ENCODE data around the gene LAG3.

The LAG3 gene

GRCh38 chr12:6775185-6776174, 3.2 kb downstream of the LAG3 start:
- H3K27me3 ChIP-seq (ENCODE audit: control insufficient read depth, insufficient read depth, low read length) = peaks cover 45% of the 10 kb centered on the region
- no peaks in the 10 kb centered on the region for H3K9me3 ChIP-seq (ENCODE audit: control insufficient read depth, low read depth, low read length)
- no peak overlapping the region for H3K4me3 ChIP-seq (ENCODE audit: low read length)
- H3K27ac ChIP-seq (ENCODE audit: low read length) = no peak overlapping the region
- peaks cover 9% of the 10 kb centered on the region for H3K36me3 ChIP-seq (ENCODE audit: control insufficient read depth, low read depth, low read length)
- H3K4me1 ChIP-seq (ENCODE audit: control insufficient read depth, low read depth, low read length) = peaks cover 9% of the 10 kb centered on the region
- no peak overlapping the region for H3K9ac ChIP-seq (ENCODE audit: low read length)

GRCh38 chr12:6777386-6777785, 5.1 kb downstream of the LAG3 start:
- no peak overlapping the region for H3K9ac ChIP-seq (ENCODE audit: low read length)
- H3K9me3 ChIP-seq (ENCODE audit: control insufficient read depth, low read depth, low read length) = no peaks in the 10 kb centered on the region
- no peak overlapping the region for H3K4me3 ChIP-seq (ENCODE audit: low read length)
- no peaks in the 10 kb centered on the region for H3K36me3 ChIP-seq (ENCODE audit: control insufficient read depth, low read depth, low read length)
- peaks cover 45% of the 10 kb centered on the region for H3K27me3 ChIP-seq (ENCODE audit: control insufficient read depth, insufficient read depth, low read length)
- H3K27ac ChIP-seq (ENCODE audit: low read length) = no peak overlapping the region
- H3K4me1 ChIP-seq (ENCODE audit: control insufficient read depth, low read depth, low read length) = peaks cover 9% of the 10 kb centered on the region

- H3K4me1 ChIP-seq (ENCODE audit: control insufficient read depth, low read depth, low read length) = peaks cover 2% of the 10 kb centered on the region
- no peaks in the 10 kb centered on the region for H3K36me3 ChIP-seq (ENCODE audit: control insufficient read depth, low read depth, low read length)
- H3K4me3 ChIP-seq (ENCODE audit: low read length) = peak overlapping the region; percentile 52
- peaks cover 37% of the 10 kb centered on the region for H3K27me3 ChIP-seq (ENCODE audit: control insufficient read depth, insufficient read depth, low read length)
- H3K27ac ChIP-seq (ENCODE audit: low read length) = no peak overlapping the region
- H3K9ac ChIP-seq (ENCODE audit: low read length) = peak overlapping the region; percentile 6
- H3K9me3 ChIP-seq (ENCODE audit: control insufficient read depth, low read depth, low read length) = no peaks in the 10 kb centered on the region
Measured at GRCh38 chr12:6778217-6778573, 5.9 kb downstream of the LAG3 start.

- H3K4me1 ChIP-seq (ENCODE audit: control insufficient read depth, low read depth, low read length) = no peaks in the 10 kb centered on the region
- H3K4me3 ChIP-seq (ENCODE audit: low read length) = peak overlapping the region; percentile 52
- peak overlapping the region; percentile 6 for H3K9ac ChIP-seq (ENCODE audit: low read length)
- H3K9me3 ChIP-seq (ENCODE audit: control insufficient read depth, low read depth, low read length) = no peaks in the 10 kb centered on the region
- H3K27ac ChIP-seq (ENCODE audit: low read length) = no peak overlapping the region
- H3K27me3 ChIP-seq (ENCODE audit: control insufficient read depth, insufficient read depth, low read length) = peaks cover 31% of the 10 kb centered on the region
- no peaks in the 10 kb centered on the region for H3K36me3 ChIP-seq (ENCODE audit: control insufficient read depth, low read depth, low read length)
Measured at GRCh38 chr12:6778574-6779550, 6.5 kb downstream of the LAG3 start.

- Histone ChIP-seq H3K9me3 (ENCODE audit: control insufficient read depth, low read depth, low read length) (no peaks in the 10 kb centered on the region), H3K27me3 (ENCODE audit: control insufficient read depth, insufficient read depth, low read length) (peaks cover 21% of the 10 kb centered on the region), H3K36me3 (ENCODE audit: control insufficient read depth, low read depth, low read length) (no peaks in the 10 kb centered on the region), H3K27ac (ENCODE audit: low read length) (no peak overlapping the region), H3K4me1 (ENCODE audit: control insufficient read depth, low read depth, low read length) (no peaks in the 10 kb centered on the region), H3K4me3 (ENCODE audit: low read length) (no peak overlapping the region), H3K9ac (ENCODE audit: low read length) (no peak overlapping the region)
Measured at GRCh38 chr12:6779708-6780432, 7.5 kb downstream of the LAG3 start.

- Histone ChIP-seq H3K4me1 (ENCODE audit: control insufficient read depth, low read depth, low read length) (no peaks in the 10 kb centered on the region), H3K9me3 (ENCODE audit: control insufficient read depth, low read depth, low read length) (no peaks in the 10 kb centered on the region), H3K9ac (ENCODE audit: low read length) (no peak overlapping the region), H3K36me3 (ENCODE audit: control insufficient read depth, low read depth, low read length) (no peaks in the 10 kb centered on the region), H3K4me3 (ENCODE audit: low read length) (no peak overlapping the region), H3K27me3 (ENCODE audit: control insufficient read depth, insufficient read depth, low read length) (peaks cover 14% of the 10 kb centered on the region), H3K27ac (ENCODE audit: low read length) (no peak overlapping the region)
Measured at GRCh38 chr12:6780573-6780972, 8.3 kb downstream of the LAG3 start.

GRCh38 chr12:6782119-6782518, 9.8 kb downstream of the LAG3 start:
- no peak overlapping the region for H3K27ac ChIP-seq (ENCODE audit: low read length)
- no peak overlapping the region for H3K9ac ChIP-seq (ENCODE audit: low read length)
- H3K4me3 ChIP-seq (ENCODE audit: low read length) = no peak overlapping the region
- H3K27me3 ChIP-seq (ENCODE audit: control insufficient read depth, insufficient read depth, low read length) = peaks cover 14% of the 10 kb centered on the region
- H3K4me1 ChIP-seq (ENCODE audit: control insufficient read depth, low read depth, low read length) = peaks cover 6% of the 10 kb centered on the region
- H3K9me3 ChIP-seq (ENCODE audit: control insufficient read depth, low read depth, low read length) = no peaks in the 10 kb centered on the region
- no peaks in the 10 kb centered on the region for H3K36me3 ChIP-seq (ENCODE audit: control insufficient read depth, low read depth, low read length)

GRCh38 chr12:6782850-6783566, 10.7 kb downstream of the LAG3 start:
- H3K4me3 ChIP-seq (ENCODE audit: low read length) = no peak overlapping the region
- no peak overlapping the region for H3K27ac ChIP-seq (ENCODE audit: low read length)

GRCh38 chr12:6783828-6784227, 11.5 kb downstream of the LAG3 start:
- Histone ChIP-seq H3K36me3 (ENCODE audit: control insufficient read depth, low read depth, low read length) (no peaks in the 10 kb centered on the region), H3K9ac (ENCODE audit: low read length) (no peak overlapping the region), H3K27me3 (ENCODE audit: control insufficient read depth, insufficient read depth, low read length) (no peaks in the 10 kb centered on the region), H3K27ac (ENCODE audit: low read length) (no peak overlapping the region), H3K4me3 (ENCODE audit: low read length) (no peak overlapping the region), H3K4me1 (ENCODE audit: control insufficient read depth, low read depth, low read length) (peaks cover 8% of the 10 kb centered on the region), H3K9me3 (ENCODE audit: control insufficient read depth, low read depth, low read length) (no peaks in the 10 kb centered on the region)

More at GRCh38 chr12:6782850-6783566, 10.7 kb downstream of the LAG3 start:
- H3K9me3 ChIP-seq (ENCODE audit: control insufficient read depth, low read depth, low read length) = no peaks in the 10 kb centered on the region
- no peak overlapping the region for H3K9ac ChIP-seq (ENCODE audit: low read length)
- H3K27me3 ChIP-seq (ENCODE audit: control insufficient read depth, insufficient read depth, low read length) = peaks cover 5% of the 10 kb centered on the region
- H3K36me3 ChIP-seq (ENCODE audit: control insufficient read depth, low read depth, low read length) = no peaks in the 10 kb centered on the region
- peaks cover 8% of the 10 kb centered on the region for H3K4me1 ChIP-seq (ENCODE audit: control insufficient read depth, low read depth, low read length)

GRCh38 chr12:6784296-6784695, 12.0 kb downstream of the LAG3 start:
- Histone ChIP-seq H3K4me3 (ENCODE audit: low read length) (no peak overlapping the region), H3K9me3 (ENCODE audit: control insufficient read depth, low read depth, low read length) (no peaks in the 10 kb centered on the region), H3K36me3 (ENCODE audit: control insufficient read depth, low read depth, low read length) (no peaks in the 10 kb centered on the region), H3K27me3 (ENCODE audit: control insufficient read depth, insufficient read depth, low read length) (no peaks in the 10 kb centered on the region), H3K9ac (ENCODE audit: low read length) (no peak overlapping the region), H3K27ac (ENCODE audit: low read length) (no peak overlapping the region), H3K4me1 (ENCODE audit: control insufficient read depth, low read depth, low read length) (peaks cover 8% of the 10 kb centered on the region)

Data from iPS-18a (cell line).